ENCODE measurements around the gene CYP2C8. TPM values are rescaled to one million over a fixed set of nuclear protein-coding genes. Genes with fewer than 3 reads are reported as not detected.

CYP2C8 gene
- total and polyA plus RNA-seq, 2 donors (not counting 1 experiment from before 2014, with no cell fraction given), result 0.17 TPM; not detected in 1

GRCh38 chr10:95039281-95039680 is 30.0 kb downstream of the CYP2C8 start:
- Histone ChIP-seq H3K4me1 (ENCODE audit: control insufficient read depth, extremely low read depth, insufficient read depth, low read length) (no peaks in the 10 kb centered on the region), H3K36me3 (ENCODE audit: control insufficient read depth, insufficient read depth, low read length) (no peaks in the 10 kb centered on the region), H3K4me3 (replicated peaks in 1 of 4; ENCODE audit: control extremely low read depth in 1 of 4, insufficient read depth in 1 of 4, low read depth in 3 of 4, low read length in 4 of 4) (no peak overlapping the region), H2AFZ (ENCODE audit: low read length) (no peak overlapping the region), H3K9ac (ENCODE audit: insufficient read depth, low read length) (no peak overlapping the region), H4K20me1 (ENCODE audit: control insufficient read depth, extremely low read depth, insufficient read depth, low read length) (no peaks in the 10 kb centered on the region), H3K9me3 (ENCODE audit: control insufficient read depth, insufficient read depth, low read depth, low read length) (no peaks in the 10 kb centered on the region), H3K79me2 (ENCODE audit: control insufficient read depth, insufficient read depth, low read length) (no peaks in the 10 kb centered on the region), H3K27ac (ENCODE audit: insufficient read depth, low read length) (no peak overlapping the region), H3K4me2 (ENCODE audit: extremely low read depth, insufficient read depth, low read length) (no peak overlapping the region), H3K27me3 (ENCODE audit: control insufficient read depth, insufficient read depth, low read length) (no peaks in the 10 kb centered on the region)
- DNase-seq (ENCODE audit: low read depth in 2 of 2), result no peak
- TF ChIP-seq CTCF (conservative IDR thresholded peaks at IDR 0.05 in 1 of 2, IDR thresholded peaks at IDR 0.05 in 1 of 2; ENCODE audit: low read depth in 1 of 2, low read length in 2 of 2) (no peak), EZH2 (IDR thresholded peaks at IDR 0.05; ENCODE audit: low read length, missing control alignments) (no peak)

- no peak overlapping the region for H3K27ac ChIP-seq (ENCODE audit: insufficient read depth, low read length)
- no peaks in the 10 kb centered on the region for H3K36me3 ChIP-seq (ENCODE audit: control insufficient read depth, insufficient read depth, low read length)
- no peak overlapping the region for H3K9ac ChIP-seq (ENCODE audit: insufficient read depth, low read length)
- DNase-seq (ENCODE audit: low read depth in 2 of 2), result no peak
- no peaks in the 10 kb centered on the region for H3K27me3 ChIP-seq (ENCODE audit: control insufficient read depth, insufficient read depth, low read length)
- no peak overlapping the region for H3K4me2 ChIP-seq (ENCODE audit: extremely low read depth, insufficient read depth, low read length)
- no peaks in the 10 kb centered on the region for H4K20me1 ChIP-seq (ENCODE audit: control insufficient read depth, extremely low read depth, insufficient read depth, low read length)
- no peak overlapping the region for H3K4me3 ChIP-seq (replicated peaks in 1 of 4; ENCODE audit: control extremely low read depth in 1 of 4, insufficient read depth in 1 of 4, low read depth in 3 of 4, low read length in 4 of 4)
- H3K4me1 ChIP-seq (ENCODE audit: control insufficient read depth, extremely low read depth, insufficient read depth, low read length), result no peaks in the 10 kb centered on the region
- TF ChIP-seq CTCF (conservative IDR thresholded peaks at IDR 0.05 in 1 of 2, IDR thresholded peaks at IDR 0.05 in 1 of 2; ENCODE audit: low read depth in 1 of 2, low read length in 2 of 2) (no peak), EZH2 (IDR thresholded peaks at IDR 0.05; ENCODE audit: low read length, missing control alignments) (no peak)
- no peaks in the 10 kb centered on the region for H3K79me2 ChIP-seq (ENCODE audit: control insufficient read depth, insufficient read depth, low read length)
- no peak overlapping the region for H2AFZ ChIP-seq (ENCODE audit: low read length)
- no peaks in the 10 kb centered on the region for H3K9me3 ChIP-seq (ENCODE audit: control insufficient read depth, insufficient read depth, low read depth, low read length)
Observed at GRCh38 chr10:95035332-95036295, 33.7 kb downstream of the CYP2C8 start.

- Histone ChIP-seq H3K4me3 (replicated peaks in 1 of 4; ENCODE audit: control extremely low read depth in 1 of 4, insufficient read depth in 1 of 4, low read depth in 3 of 4, low read length in 4 of 4) (no peak overlapping the region), H2AFZ (ENCODE audit: low read length) (no peak overlapping the region), H3K9me3 (ENCODE audit: control insufficient read depth, insufficient read depth, low read depth, low read length) (no peaks in the 10 kb centered on the region), H3K9ac (ENCODE audit: insufficient read depth, low read length) (no peak overlapping the region), H3K27me3 (ENCODE audit: control insufficient read depth, insufficient read depth, low read length) (no peaks in the 10 kb centered on the region), H3K4me1 (ENCODE audit: control insufficient read depth, extremely low read depth, insufficient read depth, low read length) (no peaks in the 10 kb centered on the region), H4K20me1 (ENCODE audit: control insufficient read depth, extremely low read depth, insufficient read depth, low read length) (no peaks in the 10 kb centered on the region), H3K79me2 (ENCODE audit: control insufficient read depth, insufficient read depth, low read length) (no peaks in the 10 kb centered on the region), H3K4me2 (ENCODE audit: extremely low read depth, insufficient read depth, low read length) (no peak overlapping the region), H3K27ac (ENCODE audit: insufficient read depth, low read length) (no peak overlapping the region), H3K36me3 (ENCODE audit: control insufficient read depth, insufficient read depth, low read length) (no peaks in the 10 kb centered on the region)
- no peak for DNase-seq (ENCODE audit: low read depth in 2 of 2)
- TF ChIP-seq CTCF (conservative IDR thresholded peaks at IDR 0.05 in 1 of 2, IDR thresholded peaks at IDR 0.05 in 1 of 2; ENCODE audit: low read depth in 1 of 2, low read length in 2 of 2) (no peak), EZH2 (IDR thresholded peaks at IDR 0.05; ENCODE audit: low read length, missing control alignments) (no peak)
Observed at GRCh38 chr10:95034401-95034800, 34.9 kb downstream of the CYP2C8 start.
